HG02763 (cell line): Measurements from ENCODE around the gene SPR.
"Not testable (repeated sequence)": the region's sequence is repeated elsewhere in the genome, so short reads cannot be mapped to it uniquely, and the experiment has no call there.

Experiments used
- ATAC-seq: cut with Tn5 transposase; IDR thresholded peaks from one replicate; pipeline ENCODE4 v1.9.1; 2021; ENCODE audit warnings: mild to moderate bottlenecking, moderate library complexity; ENCODE audit not compliant: unreplicated experiment

SPR gene

GRCh38 chr2:72888438-72889202, 1.4 kb downstream of the SPR start:
- no peak for ATAC-seq

- no peak for ATAC-seq
These were observed 2.8 kb downstream of the SPR start for GRCh38 chr2:72889991-72890390.

GRCh38 chr2:72891091-72891818, 4.0 kb downstream of the SPR start:
- no peak for ATAC-seq

GRCh38 chr2:72892506-72893173, 5.4 kb downstream of the SPR start:
- peak; percentile 52 for ATAC-seq

GRCh38 chr2:72893594-72894319, 6.5 kb downstream of the SPR start:
- ATAC-seq, result peak; percentile 63

- no peak for ATAC-seq
These were observed 7.3 kb downstream of the SPR start for GRCh38 chr2:72894514-72894913.

- no peak for ATAC-seq
These were observed 7.9 kb downstream of the SPR start for GRCh38 chr2:72895154-72895553.

GRCh38 chr2:72895759-72896281, 8.6 kb downstream of the SPR start:
- ATAC-seq, result no peak

GRCh38 chr2:72896446-72896845, 9.2 kb downstream of the SPR start:
- no peak for ATAC-seq

- no peak for ATAC-seq
These were observed 10.8 kb downstream of the SPR start for GRCh38 chr2:72897785-72898584.

GRCh38 chr2:72898585-72898906, 11.3 kb downstream of the SPR start:
- ATAC-seq, result no peak

- ATAC-seq, result no peak
These were observed 13.1 kb downstream of the SPR start for GRCh38 chr2:72900191-72900825.

GRCh38 chr2:72901426-72901825, 14.2 kb downstream of the SPR start:
- no peak for ATAC-seq

- not testable (repeated sequence) for ATAC-seq
These were observed 20.2 kb downstream of the SPR start for GRCh38 chr2:72907369-72907768.

GRCh38 chr2:72908741-72909140, 21.5 kb downstream of the SPR start:
- ATAC-seq, result no peak

GRCh38 chr2:72911256-72911655, 24.0 kb downstream of the SPR start:
- no peak for ATAC-seq

GRCh38 chr2:72913486-72914205, 26.4 kb downstream of the SPR start:
- no peak for ATAC-seq

GRCh38 chr2:72914206-72914559, 27.0 kb downstream of the SPR start:
- no peak for ATAC-seq

GRCh38 chr2:72914589-72915319, 27.5 kb downstream of the SPR start:
- no peak for ATAC-seq
